K562 (cell line): ENCODE data around the gene SERPINA12. TPM values are rescaled to one million over a fixed set of nuclear protein-coding genes. Genes with fewer than 3 reads are reported as not detected.

Experiments
- ATAC-seq: fragments of 200-7000 bp; cut with Tn5 transposase; 3 replicates; pipeline ENCODE4 v1.9.1; 2020; ENCODE audit warnings: moderate library complexity
- BruUV-seq: library from RNA; stranded (reverse); fragments of 400-500 nt; replicated peaks from 2 replicates; lab custom pipeline; 2021; lab: Mats Ljungman, UMichigan
- CTCF ChIA-PET: fragments of 300-600 bp; formaldehyde crosslinking; extraction: SDS; loops from one replicate; lab custom pipeline; 2021; ENCODE audit warnings: low intra/inter-chr PET ratio; lab: Yijun Ruan, JAX
- POLR2A ChIA-PET: fragments of 300-600, 350-650 bp; sonication (Branson Sonifier 250); formaldehyde crosslinking; extraction: SDS; loops from one replicate; lab custom pipeline; 2021; ENCODE audit warnings: antibody characterized with exemption, inconsistent platforms; lab: Yijun Ruan, JAX
- DNase-seq, 4 experiments: peaks; one replicate each; pipeline versions ENCODE4 v3.0.0 to v3.0.0-alpha.2; 2011 to 2018; ENCODE audit warnings: low spot score in 3 of 4, mixed read lengths in 3 of 4; ENCODE audit errors: extremely low read depth in 1 of 4
- FAIRE-seq: peaks from 2 replicates; lab custom pipeline; 2011; peaks lifted over from hg19 to GRCh38; lab: Jason Lieb, UNC
- H2AFZ ChIP-seq: 2 replicates; pipeline ENCODE4 v1.6.0; 2011; ENCODE audit warnings: low read depth, low read length, control low read depth, inconsistent platforms
- H3K27ac ChIP-seq: fragments of 200-600 bp; 3 replicates; pipeline ENCODE4 v1.8.0; 2011; ENCODE audit warnings: low read depth, mild to moderate bottlenecking, control low read depth, inconsistent platforms, low read length, moderate library complexity, mixed read lengths; ENCODE audit errors: extremely low read depth
- H3K27me3 ChIP-seq, 2 experiments: fragments of 300-600 bp in 1 of 2; 2 replicates in 1 of 2; 3 replicates in 1 of 2; pipeline versions ENCODE4 v1.6.0 to v1.8.0; 2011; ENCODE audit warnings: inconsistent platforms in 2 of 2, low read length in 2 of 2, mild to moderate bottlenecking in 1 of 2, mixed read lengths in 1 of 2, moderate library complexity in 1 of 2; ENCODE audit not compliant: control insufficient read depth in 2 of 2, insufficient read depth in 2 of 2
- H3K36me3 ChIP-seq: fragments of 300-600 bp; 3 replicates; pipeline ENCODE4 v1.8.0; 2011; ENCODE audit warnings: mild to moderate bottlenecking, low read length, inconsistent platforms; ENCODE audit not compliant: control insufficient read depth, insufficient read depth
- H3K4me1 ChIP-seq, 2 experiments: fragments of 200-600 bp in 1 of 2; replicated peaks in 1 of 2; 2 replicates in 1 of 2; 3 replicates in 1 of 2; pipeline versions ENCODE4 v1.5.1 to v1.8.0; 2011; ENCODE audit warnings: inconsistent platforms in 2 of 2, low read length in 2 of 2, mild to moderate bottlenecking in 1 of 2, mixed read lengths in 1 of 2, moderate library complexity in 1 of 2; ENCODE audit not compliant: control insufficient read depth in 2 of 2, insufficient read depth in 2 of 2
- H3K4me2 ChIP-seq: 2 replicates; pipeline ENCODE4 v1.6.1; 2011; ENCODE audit warnings: low read length, control low read depth, inconsistent platforms, mixed read lengths; ENCODE audit not compliant: insufficient read depth
- H3K4me3 ChIP-seq: fragments of 200-600 bp; sonication (generic), shearing (Covaris generic); 2 replicates; pipeline ENCODE4 v1.5.1; 2016; ENCODE audit warnings: control low read depth, inconsistent platforms
- H3K79me2 ChIP-seq: fragments of 200-600 bp; 3 replicates; pipeline ENCODE4 v1.8.0; 2011; ENCODE audit warnings: low read length, inconsistent platforms; ENCODE audit not compliant: control insufficient read depth, insufficient read depth
- H3K9ac ChIP-seq, 2 experiments: 2 replicates each; pipeline versions ENCODE4 v1.6.0 to v1.6.1; 2011; ENCODE audit warnings: low read depth in 2 of 2, low read length in 2 of 2, control low read depth in 1 of 2, inconsistent platforms in 1 of 2, mild to moderate bottlenecking in 1 of 2, mixed read lengths in 1 of 2; ENCODE audit not compliant: insufficient read depth in 1 of 2
- H3K9me1 ChIP-seq: one replicate; pipeline ENCODE4 v1.6.0; 2011; ENCODE audit warnings: inconsistent platforms, mild to moderate bottlenecking, low read length, moderate library complexity; ENCODE audit not compliant: control insufficient read depth, insufficient read depth
- H3K9me3 ChIP-seq: replicated peaks from 2 replicates; pipeline ENCODE4 v1.5.1; 2011; ENCODE audit warnings: low read depth, low read length, inconsistent platforms; ENCODE audit not compliant: control insufficient read depth, insufficient read depth
- H4K20me1 ChIP-seq: replicated peaks from 2 replicates; pipeline ENCODE4 v1.6.1; 2011; ENCODE audit warnings: low read length, inconsistent platforms, mixed read lengths; ENCODE audit not compliant: control insufficient read depth, insufficient read depth
- CC2D1A ChIP-seq: fragments of 450-650 bp; IDR thresholded peaks from 2 replicates; pipeline ENCODE4 v1.6.1; 2017; ENCODE audit warnings: mild to moderate bottlenecking
- ELF4 ChIP-seq: fragments of 450-650 bp; formaldehyde crosslinking; IDR thresholded peaks from 2 replicates; pipeline ENCODE4 v1.4.0; 2022; ENCODE audit warnings: missing genetic modification characterization
- LEF1 ChIP-seq: fragments of 450-650 bp; IDR thresholded peaks from 2 replicates; pipeline ENCODE4 v1.6.1; 2016; ENCODE audit warnings: mild to moderate bottlenecking
- NCOA6 ChIP-seq: fragments of 450-650 bp; IDR thresholded peaks from 2 replicates; pipeline ENCODE4 v1.6.1; 2017; ENCODE audit warnings: mild to moderate bottlenecking
- RBM14 ChIP-seq: fragments of 200-400 bp; formaldehyde crosslinking; IDR thresholded peaks from 2 replicates; pipeline ENCODE4 v1.6.1; 2018; ENCODE audit warnings: low read depth, mild to moderate bottlenecking, low read length, moderate library complexity, borderline replicate concordance; ENCODE audit not compliant: insufficient read depth
- SETDB1 ChIP-seq: IDR thresholded peaks from one replicate; pipeline ENCODE4 v1.6.1; 2012; ENCODE audit warnings: low read length, control low read depth, inconsistent platforms
- SREBF1 ChIP-seq: fragments of 150-350 bp; IDR thresholded peaks from 2 replicates; pipeline ENCODE4 v1.6.1; 2014; ENCODE audit warnings: antibody characterized with exemption, low read depth, low read length, borderline replicate concordance
- TEAD4 ChIP-seq, 2 experiments: sonication (generic) in 1 of 2; formaldehyde crosslinking in 1 of 2; IDR thresholded peaks; 2 replicates each; pipeline versions ENCODE4 v1.6.1 to v1.8.0; 2012 to 2022; ENCODE audit warnings: borderline replicate concordance in 1 of 2, inconsistent platforms in 1 of 2, low read length in 1 of 2, mild to moderate bottlenecking in 1 of 2, missing genetic modification reagents in 1 of 2
- ZNF121 ChIP-seq: sonication (generic); formaldehyde crosslinking; conservative IDR thresholded peaks from 2 replicates; pipeline ENCODE4 v1.8.0; 2022; ENCODE audit warnings: missing genetic modification reagents
- ZNF239 ChIP-seq: fragments of 250-450 bp; sonication (Bioruptor Pico); IDR thresholded peaks from 2 replicates; pipeline ENCODE4 v1.4.0; 2020; ENCODE audit warnings: mild to moderate bottlenecking
- WGBS: fragments of 100-300 bp; shearing (Covaris generic); methylation state at CpG from one replicate; pipeline ENCODE4 v1.1.6; 2016; ENCODE audit warnings: low coverage, mixed read lengths; ENCODE audit not compliant: insufficient coverage; ENCODE audit errors: missing lambda C conversion rate; 5-methylcytosine and 5-hydroxymethylcytosine counted together
- in situ Hi-C: fragments of 300-500 bp; cut with MboI; formaldehyde crosslinking; loops from 4 replicates; pipeline ENCODE4 v1.15.0; 2018; ENCODE audit warnings: inconsistent platforms, mixed read lengths
- intact Hi-C: fragments of 100-400 bp; cut with micrococcal nuclease; formaldehyde crosslinking; loops from 2 replicates; pipeline ENCODE4 v1.14.2; 2022
- polyA plus RNA-seq, 8 experiments: library from polyadenylated mRNA; depleted of rRNA in 4 of 8; stranded (reverse) in 5 of 8; unstranded in 3 of 8; fragments of >200 nt; fragmentation: Nextera tagmentation in 2 of 8; fragmentation: Illumina TruSeq in 1 of 8; extraction: Ambion mirVana in 2 of 8; extraction: Trizol in 1 of 8; gene quantifications; 2 replicates each; pipeline versions ENCODE4 v1.2.1 to v1.2.3, GENCODE V29; 2011 to 2014; ENCODE audit warnings: inconsistent platforms in 1 of 8, missing spikeins in 1 of 8
- total RNA-seq, 7 experiments: library from RNA; depleted of rRNA in 6 of 7; stranded (reverse); fragments of >200 nt in 6 of 7; fragmentation: Illumina TruSeq in 2 of 7; extraction: Trizol in 2 of 7; gene quantifications; 2 replicates each; pipeline versions ENCODE4 v1.2.1 to v1.2.3, GENCODE V29; 2011 to 2021; ENCODE audit warnings: low replicate concordance in 1 of 7
- TF ChIP-seq, protein P1 (sequence below): fragments of 250-450 bp; sonication (Bioruptor Pico); IDR thresholded peaks from 2 replicates; pipeline ENCODE4 v1.5.1; 2021; ENCODE audit warnings: mild to moderate bottlenecking
- TF ChIP-seq, protein P2 (sequence below): fragments of 250-450 bp; sonication (Bioruptor Pico); IDR thresholded peaks from 2 replicates; pipeline ENCODE4 v1.6.1; 2021; ENCODE audit warnings: mild to moderate bottlenecking
- TF ChIP-seq, protein P3 (sequence below): fragments of 250-450 bp; sonication (Bioruptor Pico); IDR thresholded peaks from 2 replicates; pipeline ENCODE4 v1.8.0; 2021; ENCODE audit warnings: moderate library complexity, mild to moderate bottlenecking, inconsistent platforms
- TF ChIP-seq, protein P4 (sequence below): fragments of 150-350 bp; IDR thresholded peaks from 2 replicates; pipeline ENCODE4 v1.6.1; 2014; ENCODE audit warnings: low read depth, mild to moderate bottlenecking, low read length, borderline replicate concordance

The SERPINA12 gene
- total and polyA plus RNA-seq, 9 of the 15 experiments (the other 6 are each of a cell fraction or from before 2014, with no cell fraction given), result not detected

DNA sequence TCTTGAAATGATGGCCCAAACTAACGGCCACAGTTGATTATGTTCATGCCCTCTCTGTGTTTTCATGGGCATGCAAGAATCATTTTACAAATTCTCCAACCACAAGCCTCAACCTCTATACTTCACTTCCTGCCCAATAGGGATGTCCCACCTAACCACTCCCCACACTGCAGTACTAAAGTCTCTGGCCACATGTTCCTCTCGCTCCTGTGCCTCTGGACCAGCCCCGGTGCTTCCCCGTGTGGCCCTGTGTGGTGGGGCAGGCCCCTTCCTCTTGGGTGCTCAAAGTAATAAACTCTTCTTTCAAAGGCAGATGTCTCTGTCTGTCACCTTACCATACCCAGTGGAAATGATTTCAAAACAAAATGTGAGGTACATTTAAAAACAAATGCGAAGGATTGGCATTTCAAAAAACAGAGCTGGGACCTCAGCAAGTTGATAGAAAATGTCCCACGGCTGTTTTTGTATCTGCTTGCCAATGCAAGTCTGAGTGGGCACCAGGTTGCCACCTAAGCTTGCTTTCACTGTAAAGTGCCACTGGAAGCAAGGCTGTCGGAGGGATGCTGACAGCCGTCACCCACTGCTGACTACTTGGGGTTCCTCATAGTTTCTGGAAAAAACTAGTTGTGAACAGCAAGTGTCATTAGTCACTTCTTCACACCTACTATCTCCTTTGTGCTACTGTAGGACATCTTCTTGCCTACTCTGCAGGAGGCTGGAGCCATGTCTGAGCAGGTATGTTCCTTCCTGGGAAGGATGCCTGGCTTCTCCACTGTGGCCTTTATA lies 48.4 kb downstream of the SERPINA12 start:
- no peak for TF ChIP-seq SETDB1
- TF ChIP-seq, protein P1, sequence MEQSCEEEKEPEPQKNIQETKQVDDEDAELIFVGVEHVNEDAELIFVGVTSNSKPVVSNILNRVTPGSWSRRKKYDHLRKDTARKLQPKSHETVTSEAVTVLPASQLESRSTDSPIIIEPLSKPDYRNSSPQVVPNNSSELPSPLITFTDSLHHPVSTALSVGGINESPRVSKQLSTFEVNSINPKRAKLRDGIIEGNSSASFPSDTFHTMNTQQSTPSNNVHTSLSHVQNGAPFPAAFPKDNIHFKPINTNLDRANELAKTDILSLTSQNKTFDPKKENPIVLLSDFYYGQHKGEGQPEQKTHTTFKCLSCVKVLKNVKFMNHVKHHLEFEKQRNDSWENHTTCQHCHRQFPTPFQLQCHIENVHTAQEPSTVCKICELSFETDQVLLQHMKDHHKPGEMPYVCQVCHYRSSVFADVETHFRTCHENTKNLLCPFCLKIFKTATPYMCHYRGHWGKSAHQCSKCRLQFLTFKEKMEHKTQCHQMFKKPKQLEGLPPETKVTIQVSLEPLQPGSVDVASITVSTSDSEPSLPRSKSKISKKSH (CRISPR knock-in tag), result no peak
- TF ChIP-seq, protein P2, sequence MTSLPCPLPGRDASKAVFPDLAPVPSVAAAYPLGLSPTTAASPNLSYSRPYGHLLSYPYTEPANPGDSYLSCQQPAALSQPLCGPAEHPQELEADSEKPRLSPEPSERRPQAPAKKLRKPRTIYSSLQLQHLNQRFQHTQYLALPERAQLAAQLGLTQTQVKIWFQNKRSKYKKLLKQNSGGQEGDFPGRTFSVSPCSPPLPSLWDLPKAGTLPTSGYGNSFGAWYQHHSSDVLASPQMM (CRISPR knock-in tag), result no peak
- TF ChIP-seq LEF1, result no peak
- no peak for TF ChIP-seq RBM14
- no peak for TF ChIP-seq CC2D1A
- no peak for TF ChIP-seq SREBF1
- no peak for TF ChIP-seq ZNF121
- no peak for TF ChIP-seq TEAD4 (IDR thresholded peaks at IDR 0.05; ENCODE audit: low read length)
- TF ChIP-seq TEAD4 (CRISPR knock-in tag; IDR thresholded peaks at IDR 0.05; ENCODE audit: borderline replicate concordance), result no peak
- no peak for TF ChIP-seq ELF4 (CRISPR knock-in tag)
- TF ChIP-seq, protein P3, sequence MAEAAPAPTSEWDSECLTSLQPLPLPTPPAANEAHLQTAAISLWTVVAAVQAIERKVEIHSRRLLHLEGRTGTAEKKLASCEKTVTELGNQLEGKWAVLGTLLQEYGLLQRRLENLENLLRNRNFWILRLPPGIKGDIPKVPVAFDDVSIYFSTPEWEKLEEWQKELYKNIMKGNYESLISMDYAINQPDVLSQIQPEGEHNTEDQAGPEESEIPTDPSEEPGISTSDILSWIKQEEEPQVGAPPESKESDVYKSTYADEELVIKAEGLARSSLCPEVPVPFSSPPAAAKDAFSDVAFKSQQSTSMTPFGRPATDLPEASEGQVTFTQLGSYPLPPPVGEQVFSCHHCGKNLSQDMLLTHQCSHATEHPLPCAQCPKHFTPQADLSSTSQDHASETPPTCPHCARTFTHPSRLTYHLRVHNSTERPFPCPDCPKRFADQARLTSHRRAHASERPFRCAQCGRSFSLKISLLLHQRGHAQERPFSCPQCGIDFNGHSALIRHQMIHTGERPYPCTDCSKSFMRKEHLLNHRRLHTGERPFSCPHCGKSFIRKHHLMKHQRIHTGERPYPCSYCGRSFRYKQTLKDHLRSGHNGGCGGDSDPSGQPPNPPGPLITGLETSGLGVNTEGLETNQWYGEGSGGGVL (CRISPR knock-in tag), result no peak
- TF ChIP-seq, protein P4, sequence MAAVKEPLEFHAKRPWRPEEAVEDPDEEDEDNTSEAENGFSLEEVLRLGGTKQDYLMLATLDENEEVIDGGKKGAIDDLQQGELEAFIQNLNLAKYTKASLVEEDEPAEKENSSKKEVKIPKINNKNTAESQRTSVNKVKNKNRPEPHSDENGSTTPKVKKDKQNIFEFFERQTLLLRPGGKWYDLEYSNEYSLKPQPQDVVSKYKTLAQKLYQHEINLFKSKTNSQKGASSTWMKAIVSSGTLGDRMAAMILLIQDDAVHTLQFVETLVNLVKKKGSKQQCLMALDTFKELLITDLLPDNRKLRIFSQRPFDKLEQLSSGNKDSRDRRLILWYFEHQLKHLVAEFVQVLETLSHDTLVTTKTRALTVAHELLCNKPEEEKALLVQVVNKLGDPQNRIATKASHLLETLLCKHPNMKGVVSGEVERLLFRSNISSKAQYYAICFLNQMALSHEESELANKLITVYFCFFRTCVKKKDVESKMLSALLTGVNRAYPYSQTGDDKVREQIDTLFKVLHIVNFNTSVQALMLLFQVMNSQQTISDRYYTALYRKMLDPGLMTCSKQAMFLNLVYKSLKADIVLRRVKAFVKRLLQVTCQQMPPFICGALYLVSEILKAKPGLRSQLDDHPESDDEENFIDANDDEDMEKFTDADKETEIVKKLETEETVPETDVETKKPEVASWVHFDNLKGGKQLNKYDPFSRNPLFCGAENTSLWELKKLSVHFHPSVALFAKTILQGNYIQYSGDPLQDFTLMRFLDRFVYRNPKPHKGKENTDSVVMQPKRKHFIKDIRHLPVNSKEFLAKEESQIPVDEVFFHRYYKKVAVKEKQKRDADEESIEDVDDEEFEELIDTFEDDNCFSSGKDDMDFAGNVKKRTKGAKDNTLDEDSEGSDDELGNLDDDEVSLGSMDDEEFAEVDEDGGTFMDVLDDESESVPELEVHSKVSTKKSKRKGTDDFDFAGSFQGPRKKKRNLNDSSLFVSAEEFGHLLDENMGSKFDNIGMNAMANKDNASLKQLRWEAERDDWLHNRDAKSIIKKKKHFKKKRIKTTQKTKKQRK, result no peak
- no peak for TF ChIP-seq ZNF239 (CRISPR knock-in tag)
- TF ChIP-seq NCOA6, result no peak
- CTCF ChIA-PET, result no interaction called here
- H3K9me1 ChIP-seq, result no peaks in the 10 kb centered on the region
- in situ Hi-C loops (no loop called here), intact Hi-C loops (loop anchor here (2.0 kb wide), 1 partner anchor 48 kb away; no protein-coding TSS in a partner anchor)
- POLR2A ChIA-PET, result interaction anchor here (1.0 kb wide), 1 partner anchor 26 kb away, joined by 4 read pairs; no protein-coding TSS in a partner anchor
- no peak overlapping the region for H3K4me2 ChIP-seq
- H3K27ac ChIP-seq, result no peak overlapping the region
- BruUV-seq, result no TSS peak
- DNase-seq (no peak), ATAC-seq (no peak), FAIRE-seq (no peak)
- H3K36me3 ChIP-seq, result no peaks in the 10 kb centered on the region
- H3K79me2 ChIP-seq, result no peaks in the 10 kb centered on the region
- no peak overlapping the region for H3K4me3 ChIP-seq
- WGBS, result 3% methylated on average over 8 of the region's 8 CpGs
- H3K27me3 ChIP-seq, result no peaks in the 10 kb centered on the region
- no peak overlapping the region for H3K9ac ChIP-seq
- no peaks in the 10 kb centered on the region for H4K20me1 ChIP-seq
- no peak overlapping the region for H2AFZ ChIP-seq
- H3K4me1 ChIP-seq, result no peaks in the 10 kb centered on the region
- no peaks in the 10 kb centered on the region for H3K9me3 ChIP-seq
